ENCODE data around the gene TTC7B. TPM values are rescaled to one million over a fixed set of nuclear protein-coding genes. Genes with fewer than 3 reads are reported as not detected.
A peak's percentile ranks its signal among the peaks of the same experiment; 100 is the strongest.

The TTC7B gene
- total RNA-seq, 1 experiment from 2014 or later: 40.9 TPM

DNA sequence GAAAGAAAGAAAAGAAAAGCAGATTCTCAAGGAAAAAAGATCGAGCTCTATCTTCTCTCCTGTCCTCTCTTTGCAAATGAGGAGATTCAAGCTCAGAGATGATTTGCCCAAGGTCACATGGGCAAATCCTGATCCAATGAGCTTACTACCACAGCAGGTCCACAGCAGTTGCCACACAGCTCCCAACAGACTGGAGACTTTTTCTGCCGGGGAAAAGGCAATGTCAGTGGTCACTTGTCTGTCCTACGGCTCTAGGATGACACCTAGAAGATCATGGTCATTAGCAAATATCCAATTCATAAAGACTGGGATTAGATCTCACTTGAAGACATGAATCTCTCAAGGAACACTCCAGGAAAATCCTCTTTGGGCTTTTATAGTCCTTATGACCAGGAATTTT lies 58.8 kb downstream of the TTC7B start:
- TF ChIP-seq, protein P1, sequence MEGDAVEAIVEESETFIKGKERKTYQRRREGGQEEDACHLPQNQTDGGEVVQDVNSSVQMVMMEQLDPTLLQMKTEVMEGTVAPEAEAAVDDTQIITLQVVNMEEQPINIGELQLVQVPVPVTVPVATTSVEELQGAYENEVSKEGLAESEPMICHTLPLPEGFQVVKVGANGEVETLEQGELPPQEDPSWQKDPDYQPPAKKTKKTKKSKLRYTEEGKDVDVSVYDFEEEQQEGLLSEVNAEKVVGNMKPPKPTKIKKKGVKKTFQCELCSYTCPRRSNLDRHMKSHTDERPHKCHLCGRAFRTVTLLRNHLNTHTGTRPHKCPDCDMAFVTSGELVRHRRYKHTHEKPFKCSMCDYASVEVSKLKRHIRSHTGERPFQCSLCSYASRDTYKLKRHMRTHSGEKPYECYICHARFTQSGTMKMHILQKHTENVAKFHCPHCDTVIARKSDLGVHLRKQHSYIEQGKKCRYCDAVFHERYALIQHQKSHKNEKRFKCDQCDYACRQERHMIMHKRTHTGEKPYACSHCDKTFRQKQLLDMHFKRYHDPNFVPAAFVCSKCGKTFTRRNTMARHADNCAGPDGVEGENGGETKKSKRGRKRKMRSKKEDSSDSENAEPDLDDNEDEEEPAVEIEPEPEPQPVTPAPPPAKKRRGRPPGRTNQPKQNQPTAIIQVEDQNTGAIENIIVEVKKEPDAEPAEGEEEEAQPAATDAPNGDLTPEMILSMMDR (IDR thresholded peaks at IDR 0.05): no peak
- TF ChIP-seq SIN3A (IDR thresholded peaks at IDR 0.05; ENCODE audit: borderline replicate concordance, insufficient read depth, low read depth, low read length) (no peak), TCF7L2 (IDR thresholded peaks at IDR 0.05; ENCODE audit: low read depth, low read length) (no peak), POLR2AphosphoS5 (IDR thresholded peaks at IDR 0.05; ENCODE audit: low read depth, low read length) (no peak)
- TF ChIP-seq, protein P2, sequence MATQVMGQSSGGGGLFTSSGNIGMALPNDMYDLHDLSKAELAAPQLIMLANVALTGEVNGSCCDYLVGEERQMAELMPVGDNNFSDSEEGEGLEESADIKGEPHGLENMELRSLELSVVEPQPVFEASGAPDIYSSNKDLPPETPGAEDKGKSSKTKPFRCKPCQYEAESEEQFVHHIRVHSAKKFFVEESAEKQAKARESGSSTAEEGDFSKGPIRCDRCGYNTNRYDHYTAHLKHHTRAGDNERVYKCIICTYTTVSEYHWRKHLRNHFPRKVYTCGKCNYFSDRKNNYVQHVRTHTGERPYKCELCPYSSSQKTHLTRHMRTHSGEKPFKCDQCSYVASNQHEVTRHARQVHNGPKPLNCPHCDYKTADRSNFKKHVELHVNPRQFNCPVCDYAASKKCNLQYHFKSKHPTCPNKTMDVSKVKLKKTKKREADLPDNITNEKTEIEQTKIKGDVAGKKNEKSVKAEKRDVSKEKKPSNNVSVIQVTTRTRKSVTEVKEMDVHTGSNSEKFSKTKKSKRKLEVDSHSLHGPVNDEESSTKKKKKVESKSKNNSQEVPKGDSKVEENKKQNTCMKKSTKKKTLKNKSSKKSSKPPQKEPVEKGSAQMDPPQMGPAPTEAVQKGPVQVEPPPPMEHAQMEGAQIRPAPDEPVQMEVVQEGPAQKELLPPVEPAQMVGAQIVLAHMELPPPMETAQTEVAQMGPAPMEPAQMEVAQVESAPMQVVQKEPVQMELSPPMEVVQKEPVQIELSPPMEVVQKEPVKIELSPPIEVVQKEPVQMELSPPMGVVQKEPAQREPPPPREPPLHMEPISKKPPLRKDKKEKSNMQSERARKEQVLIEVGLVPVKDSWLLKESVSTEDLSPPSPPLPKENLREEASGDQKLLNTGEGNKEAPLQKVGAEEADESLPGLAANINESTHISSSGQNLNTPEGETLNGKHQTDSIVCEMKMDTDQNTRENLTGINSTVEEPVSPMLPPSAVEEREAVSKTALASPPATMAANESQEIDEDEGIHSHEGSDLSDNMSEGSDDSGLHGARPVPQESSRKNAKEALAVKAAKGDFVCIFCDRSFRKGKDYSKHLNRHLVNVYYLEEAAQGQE (IDR thresholded peaks at IDR 0.05; ENCODE audit: insufficient read depth in 1 of 2, low read depth in 2 of 2, low read length in 1 of 2): no peak
- intact Hi-C loops (cut with micrococcal nuclease; ENCODE audit: unreplicated experiment) (loop anchor here (10.0 kb wide), 1 partner anchor 363 kb away; the partner anchor contains the start of gene CALM1), in situ Hi-C loops (cut with HindIII; ENCODE audit: low pct_unique_long_range_greater_than_20kb, low sequenced_read_pairs) (no loop called here)
- peaks cover 7% of the 10 kb centered on the region for H3K4me1 ChIP-seq (ENCODE audit: control insufficient read depth, insufficient read depth, low read length)
- no peaks in the 10 kb centered on the region for H3K27me3 ChIP-seq (ENCODE audit: control insufficient read depth, insufficient read depth, low read length)
- no peaks in the 10 kb centered on the region for H3K36me3 ChIP-seq (ENCODE audit: control insufficient read depth, insufficient read depth, low read length)
- no TSS peak for BruUV-seq (replicated peaks)
- CTCF ChIA-PET: interaction anchor here (1.7 kb wide), 1 partner anchor 60 kb away, joined by 4 read pairs; no protein-coding TSS in a partner anchor
- no peaks in the 10 kb centered on the region for H3K9me3 ChIP-seq (ENCODE audit: control insufficient read depth, insufficient read depth, low read depth, low read length)
- ATAC-seq (no peak), DNase-seq (ENCODE audit: low read depth, low spot score) (no peak)
- H3K27ac ChIP-seq (ENCODE audit: low read length): no peak overlapping the region
- peak overlapping the region in 1 of 2 experiments; percentile 55; a peak in 2 of 4 replicates for H3K4me3 ChIP-seq (ENCODE audit: low read depth in 2 of 2, low read length in 2 of 2)
- POLR2A ChIA-PET: interaction anchor here (0.5 to 0.8 kb wide), 2 partner anchors 124 to 416 kb away, joined by 3 to 5 read pairs; no protein-coding TSS in a partner anchor

DNA sequence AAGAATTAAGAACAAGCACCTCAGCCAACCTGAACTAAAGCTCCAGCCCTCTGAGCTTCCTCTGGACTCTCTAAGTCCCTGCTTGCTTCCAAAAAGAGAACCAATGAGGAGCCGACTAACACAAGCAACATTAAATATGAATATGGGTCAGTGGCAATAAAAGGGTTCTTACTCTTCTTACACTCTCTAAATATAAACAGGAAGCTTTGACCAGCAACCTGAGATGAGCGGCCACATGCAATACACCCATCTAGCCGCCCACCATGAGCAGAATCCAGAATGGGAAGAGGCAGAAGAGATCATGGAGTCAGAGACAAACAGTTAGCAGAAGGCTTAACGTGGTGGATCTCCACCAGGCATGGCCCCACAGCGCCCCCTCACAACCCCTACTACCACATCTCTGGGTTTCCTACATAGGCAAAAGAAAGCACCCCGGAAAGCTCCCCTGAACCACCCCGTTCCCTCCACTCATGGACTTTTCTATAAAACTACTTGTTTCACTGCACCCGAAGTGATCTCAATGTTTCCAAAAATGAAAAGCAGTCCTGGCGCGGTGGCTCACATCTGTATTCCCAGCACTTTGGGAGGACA lies 59.4 kb downstream of the TTC7B start:
- no peaks in the 10 kb centered on the region for H3K9me3 ChIP-seq (ENCODE audit: control insufficient read depth, insufficient read depth, low read depth, low read length)
- ATAC-seq: no peak
- peaks cover 7% of the 10 kb centered on the region for H3K4me1 ChIP-seq (ENCODE audit: control insufficient read depth, insufficient read depth, low read length)
- no peaks in the 10 kb centered on the region for H3K27me3 ChIP-seq (ENCODE audit: control insufficient read depth, insufficient read depth, low read length)
- DNase-seq (ENCODE audit: low read depth, low spot score): no peak
- TF ChIP-seq, protein P1 (IDR thresholded peaks at IDR 0.05): 0 out of 2 replicates have a peak, but pooled peaks have one; percentile 27
- TF ChIP-seq POLR2AphosphoS5 (IDR thresholded peaks at IDR 0.05; ENCODE audit: low read depth, low read length): no peak
- no peak overlapping the region for H3K4me3 ChIP-seq (ENCODE audit: low read depth in 2 of 2, low read length in 2 of 2)
- H3K27ac ChIP-seq (ENCODE audit: low read length): no peak overlapping the region
- ChIA-PET CTCF (interaction anchor here (1.7 kb wide), 1 partner anchor 60 kb away, joined by 4 read pairs; no protein-coding TSS in a partner anchor), POLR2A (interaction anchor here (0.5 to 0.7 kb wide), 3 partner anchors 11 to 178 kb away, joined by 3 to 6 read pairs (median 4); no protein-coding TSS in a partner anchor)
- BruUV-seq (replicated peaks): no TSS peak
- intact Hi-C loops (cut with micrococcal nuclease; ENCODE audit: unreplicated experiment): loop anchor here (10.0 kb wide), 1 partner anchor 362 kb away; the partner anchor contains the start of gene CALM1
- in situ Hi-C loops (cut with HindIII; ENCODE audit: low pct_unique_long_range_greater_than_20kb, low sequenced_read_pairs): no loop called here
- H3K36me3 ChIP-seq (ENCODE audit: control insufficient read depth, insufficient read depth, low read length): no peaks in the 10 kb centered on the region
